ENCODE measurements around the gene LINGO3. TPM values are rescaled to one million over a fixed set of nuclear protein-coding genes. Genes with fewer than 3 reads are reported as not detected.

Gene LINGO3
- total RNA-seq, 4 donors from 2014 or later: not detected

DNA sequence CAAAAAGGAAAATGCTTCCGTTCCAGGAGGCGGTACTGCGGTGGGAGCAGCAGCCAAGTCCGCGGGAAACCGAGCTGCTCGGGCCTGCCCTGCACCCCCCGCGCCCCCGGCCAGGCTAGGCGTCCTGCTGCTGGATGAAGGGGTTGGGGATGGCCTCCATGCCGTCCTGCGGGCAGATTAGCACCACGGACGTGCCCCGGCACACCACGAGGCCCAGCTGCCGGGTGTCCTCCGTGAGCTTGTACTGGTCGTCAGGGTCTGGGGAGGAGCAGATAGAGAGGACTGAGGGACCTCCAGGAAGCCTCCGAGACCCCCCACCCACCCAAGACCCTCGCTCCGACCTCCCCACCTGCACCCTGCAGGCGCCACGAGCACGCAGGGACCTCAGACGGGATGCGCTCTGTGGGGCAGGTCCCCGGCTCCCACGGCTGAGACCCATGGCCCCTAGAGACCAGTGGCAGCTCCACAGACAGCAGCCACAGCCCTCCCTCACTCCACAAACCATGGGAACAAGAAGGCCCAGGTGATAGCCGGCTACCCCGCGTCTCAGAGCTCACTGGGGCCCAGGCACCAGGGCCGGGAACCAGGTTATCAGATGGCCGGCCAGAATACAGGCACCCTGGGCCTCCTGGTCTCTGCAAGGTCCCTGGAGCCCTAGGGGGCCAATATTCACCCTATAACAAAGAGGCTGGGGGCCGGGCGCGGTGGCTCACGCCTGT lies 13.8 kb upstream of the LINGO3 start:
- Histone ChIP-seq H3K36me3 (no peaks in the 10 kb centered on the region), H3K9me3 (no peaks in the 10 kb centered on the region), H3K4me3 (no peak overlapping the region), H3K27ac (no peak overlapping the region), H3K4me1 (no peaks in the 10 kb centered on the region), H3K27me3 (no peaks in the 10 kb centered on the region)
- DNase-seq: no peak
- TF ChIP-seq CTCF (IDR thresholded peaks at IDR 0.05): no peak
- no peak for TF ChIP-seq POLR2A (IDR thresholded peaks at IDR 0.05)
- intact Hi-C loops (cut with DNase I; ENCODE audit: low total_unique reads): no loop called here

DNA sequence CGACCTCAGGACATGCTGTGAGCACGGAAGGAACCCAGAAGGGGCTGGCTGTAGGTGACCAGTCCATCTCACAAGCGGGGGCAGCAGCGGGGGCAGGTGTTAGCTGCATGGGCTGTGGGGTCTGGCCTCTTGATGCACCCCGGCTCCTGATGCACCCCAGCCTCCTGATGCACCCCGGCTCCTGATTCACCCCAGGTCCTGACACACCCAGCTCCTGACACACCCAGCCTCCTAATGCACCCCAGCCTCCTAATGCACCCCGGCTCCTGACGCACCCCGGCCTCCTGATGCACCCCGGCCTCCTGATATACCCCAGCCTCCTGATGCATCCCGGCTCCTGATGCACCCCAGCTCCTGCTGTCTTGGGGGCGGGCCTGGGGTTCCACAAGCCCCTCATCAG lies 13.0 kb upstream of the LINGO3 start:
- DNase-seq: no peak
- Histone ChIP-seq H3K36me3 (no peaks in the 10 kb centered on the region), H3K4me3 (no peak overlapping the region), H3K27me3 (no peaks in the 10 kb centered on the region), H3K9me3 (no peaks in the 10 kb centered on the region), H3K4me1 (no peaks in the 10 kb centered on the region), H3K27ac (no peak overlapping the region)
- intact Hi-C loops (cut with DNase I; ENCODE audit: low total_unique reads): no loop called here
- TF ChIP-seq CTCF (IDR thresholded peaks at IDR 0.05) (no peak), POLR2A (IDR thresholded peaks at IDR 0.05) (no peak)

DNA sequence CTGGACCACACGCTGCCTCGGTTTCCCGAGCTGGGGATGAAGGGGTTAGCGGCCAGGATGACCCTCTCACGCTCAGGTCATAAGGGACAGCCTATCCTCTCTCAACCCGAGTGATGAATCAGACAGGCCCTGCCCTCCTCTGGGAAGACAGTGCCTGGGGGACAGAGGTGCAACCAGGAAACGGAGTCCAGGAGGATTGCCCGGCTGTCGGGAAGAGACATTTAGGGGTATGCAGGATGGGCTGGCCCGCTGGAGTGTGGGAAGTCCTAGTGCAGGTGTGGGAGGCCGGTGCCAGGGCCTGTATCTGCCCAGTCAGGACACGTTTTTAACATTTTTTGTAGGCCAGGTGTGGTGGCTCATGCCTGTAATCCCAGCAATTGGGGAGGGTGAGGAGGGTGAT lies 12.1 kb upstream of the LINGO3 start:
- Histone ChIP-seq H3K9me3 (no peaks in the 10 kb centered on the region), H3K36me3 (no peaks in the 10 kb centered on the region), H3K27me3 (no peaks in the 10 kb centered on the region), H3K27ac (no peak overlapping the region), H3K4me1 (no peaks in the 10 kb centered on the region), H3K4me3 (no peak overlapping the region)
- no peak for DNase-seq
- TF ChIP-seq POLR2A (IDR thresholded peaks at IDR 0.05) (no peak), CTCF (IDR thresholded peaks at IDR 0.05) (no peak)
- intact Hi-C loops (cut with DNase I; ENCODE audit: low total_unique reads): no loop called here

GRCh38 chr19:2319551-2319950 lies 11.6 kb upstream of the LINGO3 start:
- no peak for TF ChIP-seq CTCF (IDR thresholded peaks at IDR 0.05)
- TF ChIP-seq POLR2A (IDR thresholded peaks at IDR 0.05): no peak
- no peaks in the 10 kb centered on the region for H3K36me3 ChIP-seq
- H3K4me1 ChIP-seq: no peaks in the 10 kb centered on the region
- no peaks in the 10 kb centered on the region for H3K27me3 ChIP-seq
- intact Hi-C loops (cut with DNase I; ENCODE audit: low total_unique reads): no loop called here
- no peak overlapping the region for H3K27ac ChIP-seq
- H3K9me3 ChIP-seq: no peaks in the 10 kb centered on the region
- no peak overlapping the region for H3K4me3 ChIP-seq
- no peak for DNase-seq

DNA sequence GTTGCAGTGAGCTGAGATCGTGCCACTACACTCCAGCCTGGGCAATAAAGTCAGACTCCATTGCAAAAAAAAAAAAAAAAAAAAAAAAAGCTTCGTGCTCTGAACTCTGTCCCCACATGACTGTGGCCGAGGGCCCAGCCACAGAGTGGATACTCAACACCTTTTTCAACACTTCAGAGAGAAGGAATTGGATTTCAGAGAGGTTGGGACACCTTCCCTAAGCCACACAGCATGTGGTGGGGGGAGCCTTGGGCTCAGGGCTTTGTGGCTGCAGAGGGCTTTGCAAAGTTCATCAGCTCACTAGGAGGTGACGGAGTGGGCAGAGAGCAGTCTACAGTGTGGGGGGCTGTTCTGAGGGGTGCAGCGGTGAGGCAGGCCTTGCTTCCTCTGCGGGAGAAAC lies 11.0 kb upstream of the LINGO3 start:
- Histone ChIP-seq H3K27ac (no peak overlapping the region), H3K27me3 (no peaks in the 10 kb centered on the region), H3K9me3 (peaks cover 0 to 3% of the 10 kb centered on the region in 2 donors), H3K36me3 (no peaks in the 10 kb centered on the region), H3K4me1 (no peaks in the 10 kb centered on the region), H3K4me3 (no peak overlapping the region)
- DNase-seq: no peak
- TF ChIP-seq CTCF (IDR thresholded peaks at IDR 0.05) (no peak), POLR2A (IDR thresholded peaks at IDR 0.05) (no peak)
- intact Hi-C loops (cut with DNase I; ENCODE audit: low total_unique reads): no loop called here
